RCC 7860 (cell line): ENCODE results near the gene POLQ.
"Not testable (repeated sequence)": the region's sequence is repeated elsewhere in the genome, so short reads cannot be mapped to it uniquely, and the experiment has no call there.

Source experiments
- DNase-seq: peaks from one replicate; pipeline ENCODE4 v3.0.0-alpha.2; 2015; ENCODE audit warnings: low spot score
- FAIRE-seq: peaks from 2 replicates; lab custom pipeline; 2012; peaks lifted over from hg19 to GRCh38; lab: Jason Lieb, UNC

Gene POLQ

GRCh38 chr3:121545574-121546455 is at the start of gene POLQ:
TSS of gene POLQ (minus strand) at chr3:121545988. CDS start at chr3:121545877, 111 bp downstream.
- FAIRE-seq (peak; percentile 80), DNase-seq (peak; percentile 81)

GRCh38 chr3:121594850-121595249 is 49.1 kb upstream of the POLQ start:
- no peak for DNase-seq
- no peak for FAIRE-seq

- DNase-seq, FAIRE-seq: not testable (repeated sequence)
Measured at GRCh38 chr3:121593806-121594205, 48.0 kb upstream of the POLQ start.

DNA sequence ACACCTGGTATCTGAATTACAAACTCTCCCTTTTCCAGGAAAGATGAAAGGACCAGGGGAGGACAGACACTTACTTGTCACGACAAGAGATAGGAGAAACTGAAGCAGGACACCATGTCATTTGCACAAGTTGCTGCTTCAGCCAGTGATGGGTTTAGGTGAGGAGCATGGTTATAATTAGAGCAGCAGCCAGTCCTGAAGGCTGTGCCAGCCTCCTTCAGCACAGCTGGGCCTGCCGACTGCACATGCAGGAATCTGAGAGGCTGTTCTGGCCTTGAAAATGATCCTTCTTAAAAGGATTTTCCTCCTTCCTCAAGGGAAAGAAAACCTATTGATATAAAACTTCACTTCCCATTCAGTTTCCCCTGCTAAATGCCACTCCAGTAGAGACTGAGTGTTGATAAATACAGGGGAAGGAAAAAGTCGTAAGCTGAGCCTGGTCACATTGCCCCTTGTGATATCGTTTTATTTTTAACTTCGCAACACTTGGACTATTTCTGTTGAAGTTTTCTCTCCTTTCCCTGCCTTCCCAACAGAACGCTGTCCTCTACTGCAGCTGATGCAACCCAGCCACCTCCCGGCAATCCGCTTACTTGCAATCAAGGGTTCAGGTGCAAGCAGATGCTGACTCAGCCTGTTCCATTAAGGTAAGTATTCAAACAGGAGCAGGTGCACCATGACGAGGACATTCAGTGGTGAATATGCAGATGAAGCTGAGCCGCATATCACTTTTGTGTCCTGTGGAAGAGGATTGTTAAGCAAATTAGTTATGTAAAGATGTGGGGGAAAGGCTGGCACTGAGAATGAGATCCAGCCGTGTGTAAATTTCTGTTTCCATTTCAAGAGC is 47.3 kb upstream of the POLQ start, which contains the start of gene FBXO40:
Gene FBXO40, plus strand, starts transcription at position 524 of the 847 bp plus-strand sequence. CDS start 27,197 bp downstream, outside the sequence.
- FAIRE-seq (no peak), DNase-seq (no peak)

GRCh38 chr3:121584418-121584817 is 38.6 kb upstream of the POLQ start:
- DNase-seq (no peak), FAIRE-seq (no peak)

- DNase-seq, result no peak
- no peak for FAIRE-seq
Measured at GRCh38 chr3:121581691-121582090, 35.9 kb upstream of the POLQ start.

DNA sequence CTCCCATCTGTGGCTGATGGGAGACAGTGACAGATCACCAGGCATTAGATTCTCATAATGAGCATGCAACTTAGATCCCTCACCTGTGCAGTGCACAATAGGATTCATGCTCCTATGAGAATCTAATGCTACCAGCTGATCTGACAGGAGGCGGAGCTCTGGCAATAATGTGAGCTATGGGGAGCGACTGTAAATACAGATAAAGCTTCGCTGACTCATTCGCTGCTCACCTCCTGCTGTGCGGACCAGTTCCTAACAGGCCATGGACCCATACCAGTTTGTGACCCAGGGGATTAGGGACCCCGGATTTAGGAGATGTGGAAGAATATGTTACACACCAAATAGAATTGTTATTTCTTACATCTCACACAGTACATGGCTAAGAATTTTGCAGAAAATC is 28.7 kb upstream of the POLQ start:
- FAIRE-seq (no peak), DNase-seq (no peak)

DNA sequence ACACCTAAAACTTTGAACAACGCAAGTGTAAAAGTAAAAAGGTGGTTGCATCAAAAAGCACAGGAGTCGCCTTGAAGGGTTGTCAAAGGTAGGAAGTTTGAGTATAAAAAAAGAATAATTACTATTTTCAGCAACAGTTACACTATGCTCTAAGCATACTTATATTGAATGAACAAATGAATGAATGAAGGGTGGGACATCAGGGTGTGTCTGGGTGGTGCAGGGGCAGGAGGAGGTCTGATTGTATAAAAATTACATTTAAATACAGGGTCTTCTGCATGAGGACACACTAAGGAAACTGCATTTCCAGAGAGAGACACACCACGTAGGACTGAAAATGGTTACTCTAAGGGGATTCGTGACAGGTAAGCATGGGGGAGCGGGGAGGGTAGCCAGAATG is 21.9 kb upstream of the POLQ start, which contains the start of gene ARGFX:
Gene ARGFX, plus strand, starts transcription at position 301 of the 400 bp plus-strand sequence. CDS start 2,765 bp downstream, outside the sequence.
- FAIRE-seq (no peak), DNase-seq (no peak)

- DNase-seq, result no peak
- no peak for FAIRE-seq
Measured at GRCh38 chr3:121566773-121567172, 21.0 kb upstream of the POLQ start.

DNA sequence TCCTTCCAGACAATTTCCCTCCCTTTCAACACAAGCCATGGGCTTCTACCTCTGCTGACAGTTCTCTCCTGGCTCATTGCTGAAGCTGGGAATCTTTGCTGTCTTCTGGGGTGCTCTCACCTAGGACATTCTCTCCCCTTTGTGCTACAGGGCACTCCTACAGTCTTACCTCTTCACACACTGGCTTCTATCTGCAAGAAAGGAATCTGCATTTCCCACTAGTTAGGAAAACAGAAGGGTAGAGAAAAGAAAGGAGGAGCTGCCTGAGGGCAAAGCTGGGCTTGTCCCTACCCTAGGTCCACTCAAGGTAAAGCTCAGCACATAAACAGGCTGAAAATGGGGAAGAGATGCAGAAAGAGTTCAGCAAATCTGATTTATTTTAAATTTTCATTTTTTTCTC is 16.4 kb upstream of the POLQ start:
- no peak for FAIRE-seq

GRCh38 chr3:121557426-121557934 is 11.7 kb upstream of the POLQ start:
- DNase-seq (no peak), FAIRE-seq (no peak)

More for the DNA sequence above, 16.4 kb upstream of the POLQ start:
- no peak for DNase-seq

GRCh38 chr3:121552797-121553196 is 7.0 kb upstream of the POLQ start:
- DNase-seq (no peak), FAIRE-seq (no peak)

GRCh38 chr3:121552379-121552778 is 6.6 kb upstream of the POLQ start:
- no peak for DNase-seq
- no peak for FAIRE-seq

DNA sequence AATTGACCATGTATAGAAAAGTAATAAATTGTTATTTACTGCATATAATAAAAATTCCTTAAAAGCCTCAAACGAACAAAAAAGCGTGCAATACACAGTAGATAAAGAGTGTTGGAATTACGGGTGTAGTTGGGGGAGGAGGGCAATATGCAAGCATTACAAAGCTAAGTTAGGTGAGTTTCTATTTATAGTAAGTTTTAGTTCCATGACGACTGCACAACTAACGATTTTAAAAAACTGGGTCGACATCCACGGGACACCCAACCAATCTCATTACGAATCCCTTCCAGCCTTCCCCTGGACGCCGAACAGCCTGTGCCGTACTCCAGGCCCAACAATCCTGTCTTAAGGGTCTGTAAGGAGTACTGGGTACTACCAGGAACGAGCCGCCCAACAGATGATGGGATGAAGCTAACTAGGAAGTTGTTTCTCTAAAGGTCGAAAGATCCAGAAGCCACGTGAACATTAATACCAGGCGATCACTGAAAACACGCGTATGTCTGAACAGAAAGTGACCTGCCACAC is 677 bp downstream of the POLQ start:
- DNase-seq, result no peak
- no peak for FAIRE-seq

DNA sequence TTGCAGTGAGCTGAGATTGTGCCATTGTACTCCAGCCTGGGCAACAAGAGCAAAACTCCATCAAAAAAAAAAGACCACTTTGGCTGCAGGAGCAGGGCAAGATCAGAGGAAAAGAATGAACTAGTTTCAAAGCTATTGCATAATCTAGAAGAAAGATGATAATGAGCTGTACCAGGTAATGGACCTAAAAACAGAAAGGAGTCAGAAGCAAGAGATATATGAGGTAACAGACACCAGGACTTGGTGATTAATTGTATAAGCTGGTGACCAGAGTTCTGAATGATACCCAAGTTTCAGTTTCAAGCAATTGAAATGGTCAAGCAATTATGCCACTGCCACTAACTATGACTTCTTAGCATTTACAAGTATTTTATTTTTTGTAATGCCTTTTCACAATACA is 2.9 kb downstream of the POLQ start:
- no peak for DNase-seq
- FAIRE-seq, result no peak

GRCh38 chr3:121531269-121531668 is 14.5 kb downstream of the POLQ start:
- DNase-seq (no peak), FAIRE-seq (no peak)

GRCh38 chr3:121529308-121529707 is 16.5 kb downstream of the POLQ start:
- DNase-seq (no peak), FAIRE-seq (no peak)

DNA sequence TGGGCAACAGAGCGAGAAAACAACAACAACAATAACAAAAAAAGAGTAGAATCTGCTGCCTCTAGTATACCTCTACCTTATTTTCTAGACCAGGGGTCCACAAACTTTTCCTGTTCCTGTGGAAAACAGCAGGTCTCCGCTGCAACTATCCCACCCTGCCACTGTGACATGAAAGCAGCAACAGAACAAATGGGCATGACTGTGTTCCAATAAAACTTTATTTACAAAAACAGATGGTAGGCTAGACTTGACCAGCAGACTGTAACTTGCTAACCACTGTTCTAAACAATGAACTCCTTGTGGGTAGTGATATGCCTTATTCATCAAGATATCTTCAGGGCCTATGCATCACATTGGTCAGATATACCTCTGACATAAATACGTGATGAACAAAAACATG is 25.3 kb downstream of the POLQ start:
- DNase-seq (no peak), FAIRE-seq (no peak)

GRCh38 chr3:121517953-121518655 is 27.7 kb downstream of the POLQ start:
- FAIRE-seq (no peak), DNase-seq (no peak)

DNA sequence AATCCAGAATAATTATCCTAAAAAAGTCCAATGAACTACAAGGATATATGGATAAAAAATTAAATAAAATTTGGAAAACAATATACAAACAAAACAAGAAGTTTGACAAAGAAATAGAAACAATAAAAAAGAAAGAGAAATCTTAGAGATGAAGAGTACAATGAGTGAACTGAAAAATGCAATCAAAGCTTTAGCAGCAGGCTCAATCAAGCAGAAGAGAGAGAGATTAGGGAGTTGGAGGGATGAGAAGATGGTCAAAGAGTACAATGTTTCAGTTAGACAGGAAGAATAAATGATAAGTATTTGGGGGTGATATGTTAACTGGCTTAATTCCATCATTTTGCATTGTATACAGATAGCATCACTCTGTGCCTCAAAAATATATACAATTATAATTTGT is 29.9 kb downstream of the POLQ start:
- no peak for FAIRE-seq
- no peak for DNase-seq
